Endometrium (tissue), 2 donors: ENCODE data around the gene PITPNB.

Experiments
- FAIRE-seq: peaks from 2 replicates; lab custom pipeline; 2012; peaks lifted over from hg19 to GRCh38; lab: Jason Lieb, UNC
- donor health status: control.
- donor health status: control.

PITPNB gene

DNA sequence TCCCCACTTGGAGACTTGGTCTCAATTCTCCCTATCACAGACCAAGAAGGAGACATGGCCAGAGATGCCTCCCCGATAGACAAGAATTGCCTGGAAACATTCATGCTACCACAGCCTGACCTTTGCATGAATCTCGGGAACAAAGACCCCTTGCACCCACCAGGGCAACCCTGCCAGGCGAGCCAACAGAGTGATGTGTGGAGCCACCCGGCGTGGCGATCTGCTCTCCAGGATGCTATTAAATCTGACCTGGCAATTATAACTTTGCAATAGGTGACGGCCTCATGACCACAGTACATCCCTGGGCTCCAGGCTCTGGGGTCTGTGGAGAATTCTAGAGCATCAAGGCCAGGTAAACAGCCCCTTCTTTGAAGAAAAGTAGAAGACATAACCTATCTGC, 86.5 kb downstream of the PITPNB start:
- FAIRE-seq, result no peak

DNA sequence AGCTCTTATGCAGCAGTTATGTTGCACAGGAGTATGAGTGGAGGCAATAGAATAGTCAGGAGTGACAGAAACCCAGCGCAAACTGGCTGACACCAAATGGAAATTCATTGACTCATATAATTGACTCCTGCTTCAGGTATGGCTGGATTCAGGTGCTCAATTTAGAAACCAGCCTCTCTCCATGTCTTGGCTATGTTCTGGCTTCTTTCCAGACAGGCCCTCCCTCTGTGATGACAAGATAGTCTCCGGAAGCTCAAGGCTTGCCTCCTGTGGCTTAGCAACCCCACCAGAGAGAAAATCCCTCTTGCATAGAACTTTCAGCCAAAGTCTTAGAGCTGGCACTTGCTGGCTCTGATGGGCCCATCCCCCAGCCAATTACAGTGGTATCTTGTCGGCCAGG, 89.4 kb downstream of the PITPNB start:
- FAIRE-seq, result no peak

DNA sequence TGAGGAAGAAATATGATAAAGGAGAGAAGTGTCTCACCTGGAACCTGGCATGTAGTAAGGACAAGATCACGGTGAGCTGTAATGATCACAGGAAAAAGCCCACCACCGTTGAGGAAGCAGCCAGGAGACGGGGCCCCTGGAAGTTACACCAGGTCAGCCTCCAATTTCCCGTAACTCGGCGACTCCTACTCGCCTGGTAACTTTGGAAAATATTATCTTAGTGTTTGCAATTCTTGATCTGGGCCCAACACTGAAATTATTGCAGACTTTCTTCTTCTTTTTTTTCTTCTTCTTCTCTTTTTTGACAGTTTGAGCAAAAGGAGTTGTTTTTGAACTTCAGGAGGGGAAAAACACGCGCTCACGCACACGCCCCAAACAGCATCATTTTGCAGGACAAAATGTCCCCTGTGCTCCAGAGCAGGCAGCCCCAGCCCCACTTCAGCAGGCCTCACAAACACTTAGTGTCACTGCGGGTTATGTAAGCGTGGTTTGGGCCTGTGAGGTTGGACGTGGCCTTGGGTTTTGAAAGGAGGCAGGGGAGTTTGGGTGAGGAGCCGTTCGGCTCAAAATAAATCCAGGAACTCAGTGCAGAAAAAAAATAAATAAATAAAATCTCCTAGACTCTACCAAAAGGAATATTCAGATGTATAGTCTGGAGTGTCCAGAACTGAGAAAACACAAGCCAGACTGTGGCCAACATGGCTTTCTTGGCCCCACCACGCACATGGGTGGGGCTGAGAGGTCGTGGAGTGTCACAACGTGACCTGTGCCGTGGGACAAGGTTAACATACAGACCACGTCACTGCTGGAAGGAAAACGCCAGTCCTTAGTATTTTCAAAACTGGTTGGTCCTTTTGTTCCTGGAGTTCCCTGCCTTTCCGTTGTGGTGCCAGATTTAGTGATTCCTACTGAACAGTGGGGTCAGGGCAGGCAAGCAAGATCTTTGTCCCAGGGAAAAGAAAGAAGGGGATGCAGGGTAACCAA, 91.2 kb downstream of the PITPNB start:
- FAIRE-seq, result no peak

DNA sequence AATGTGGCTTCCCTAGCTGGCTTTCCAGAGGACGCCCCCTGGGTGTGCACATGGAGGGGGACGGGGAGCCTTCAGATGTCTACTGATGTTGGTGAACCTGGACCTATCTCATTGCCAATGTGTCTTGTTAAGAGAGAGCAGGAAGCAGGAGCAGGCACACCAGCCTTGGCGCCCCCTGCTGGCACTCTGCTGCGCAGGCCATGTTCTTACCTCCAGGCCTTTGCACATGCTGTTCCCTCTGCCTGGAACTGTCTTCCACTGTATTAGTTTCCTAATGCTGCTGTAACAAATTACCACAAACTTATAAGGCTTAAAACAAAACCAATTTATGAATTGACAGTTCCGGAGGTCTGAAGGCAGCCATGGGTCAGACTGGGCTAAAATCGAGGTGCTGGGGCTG, 93.9 kb downstream of the PITPNB start:
- FAIRE-seq, result no peak

DNA sequence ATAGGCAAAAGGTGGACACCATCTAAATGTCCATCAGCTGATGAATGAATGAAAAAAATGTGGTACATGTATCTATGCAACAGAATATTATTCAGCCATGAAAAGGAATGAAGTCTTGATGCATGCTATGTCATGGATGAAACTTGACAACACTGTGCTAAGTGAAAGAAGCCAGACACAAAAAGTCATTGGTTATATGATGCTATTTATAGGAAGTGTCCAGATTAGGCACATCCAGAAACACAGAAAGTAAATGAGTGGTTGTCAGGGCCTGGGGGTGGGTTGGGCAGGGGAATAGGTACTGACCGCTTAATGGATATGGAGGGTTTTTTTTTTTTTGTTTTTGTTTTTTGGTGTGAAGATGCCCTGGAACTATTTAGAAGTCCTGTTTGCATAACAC, 95.8 kb downstream of the PITPNB start:
- no peak for FAIRE-seq

DNA sequence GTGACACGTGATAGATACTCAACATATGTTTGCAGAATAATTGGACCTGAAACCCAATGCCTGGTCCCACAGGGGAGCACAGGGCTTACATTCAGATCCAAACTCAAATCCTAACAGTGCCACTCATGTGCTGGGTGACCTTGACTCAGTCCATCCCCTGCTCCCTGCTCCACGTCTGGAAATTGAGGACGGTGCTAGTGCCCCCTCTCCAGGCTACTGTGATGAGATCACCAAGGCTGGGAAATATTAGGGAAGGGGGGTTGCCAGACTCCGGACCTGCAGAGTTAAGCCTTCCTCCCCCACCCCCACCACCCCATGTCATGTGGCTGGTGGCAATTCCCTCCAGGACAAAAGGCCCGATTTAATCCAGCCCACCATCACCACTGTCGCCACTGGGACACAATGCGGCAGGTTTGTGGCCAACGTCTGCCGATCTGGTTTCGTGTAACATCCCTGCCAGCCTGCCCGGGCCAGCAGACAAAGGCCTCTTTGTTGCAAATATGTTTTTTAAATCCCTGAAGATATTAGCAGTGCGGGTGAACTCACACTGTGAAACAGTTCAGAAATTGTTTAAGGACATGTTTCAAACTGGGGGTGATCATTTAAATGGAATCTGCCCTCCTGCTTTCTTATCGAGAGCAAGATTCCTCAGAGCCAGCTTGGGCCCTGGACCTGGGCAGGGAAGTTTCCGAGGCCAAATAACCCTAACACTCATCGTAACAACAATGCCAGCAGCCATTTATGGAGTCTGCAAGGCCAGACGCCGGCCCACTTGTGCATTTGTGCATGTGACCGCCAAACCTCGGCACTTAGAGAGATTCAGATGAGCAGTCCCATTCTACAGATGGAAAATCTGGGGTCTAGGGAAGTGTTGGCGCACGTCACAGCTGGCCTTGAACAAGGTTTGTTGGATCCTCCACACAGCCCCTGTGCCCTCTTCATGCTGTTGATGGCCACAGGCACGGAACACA, 97.9 kb downstream of the PITPNB start:
- FAIRE-seq, result no peak

DNA sequence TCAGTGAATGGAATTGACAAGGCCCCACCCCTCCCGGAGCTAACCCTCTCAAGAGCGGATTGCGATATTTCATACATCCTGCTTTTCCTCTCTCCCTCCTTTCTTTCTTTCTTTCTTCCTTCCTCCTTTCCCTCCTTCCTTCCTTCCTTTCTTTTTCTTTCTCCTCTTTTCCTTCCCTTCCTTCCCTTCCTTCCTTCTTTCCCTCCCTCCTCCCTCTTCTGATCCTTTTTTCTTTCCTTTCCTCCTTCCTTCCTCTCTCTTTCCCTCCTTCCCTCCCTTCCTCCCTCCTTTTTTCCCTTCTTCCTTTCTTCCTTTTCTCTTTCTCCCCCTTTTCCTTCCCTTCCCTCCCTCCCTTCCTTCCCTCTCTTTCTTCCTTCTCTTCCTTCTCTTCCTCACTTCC, 102.5 kb downstream of the PITPNB start:
- no peak for FAIRE-seq

DNA sequence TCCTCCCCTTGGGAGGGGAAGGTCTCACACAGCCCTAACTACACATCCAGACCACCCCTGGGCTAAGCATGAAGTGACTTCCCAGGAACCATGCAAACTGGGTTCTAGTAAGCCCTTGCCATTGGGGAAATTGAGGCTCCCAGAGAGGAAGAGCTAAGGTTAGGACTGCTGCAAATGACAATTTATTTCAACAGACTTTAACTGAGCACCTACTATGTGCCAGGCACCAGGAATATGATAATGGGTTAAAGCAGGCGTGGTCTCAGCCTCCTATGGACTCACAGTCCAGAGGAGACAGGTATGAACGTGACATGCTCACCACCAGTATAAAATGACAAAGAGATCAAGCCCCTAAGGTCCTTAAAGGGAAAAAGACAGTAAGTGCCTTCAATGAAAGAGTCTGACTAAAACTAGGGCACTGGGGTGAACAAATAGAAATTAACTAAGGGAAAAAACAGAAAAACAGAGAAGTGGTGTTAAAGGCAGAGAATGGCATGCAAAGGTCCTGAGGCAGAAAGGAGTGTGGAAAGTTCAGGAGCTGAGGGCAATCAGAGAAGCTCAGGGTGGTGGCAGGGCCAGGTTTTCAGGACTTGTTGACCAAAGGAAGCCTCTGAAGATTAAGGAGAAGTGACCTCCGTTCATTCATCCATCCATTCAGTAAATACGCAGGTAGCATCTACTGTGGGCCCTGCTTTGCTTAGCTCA, 103.1 kb downstream of the PITPNB start:
- FAIRE-seq, result no peak

DNA sequence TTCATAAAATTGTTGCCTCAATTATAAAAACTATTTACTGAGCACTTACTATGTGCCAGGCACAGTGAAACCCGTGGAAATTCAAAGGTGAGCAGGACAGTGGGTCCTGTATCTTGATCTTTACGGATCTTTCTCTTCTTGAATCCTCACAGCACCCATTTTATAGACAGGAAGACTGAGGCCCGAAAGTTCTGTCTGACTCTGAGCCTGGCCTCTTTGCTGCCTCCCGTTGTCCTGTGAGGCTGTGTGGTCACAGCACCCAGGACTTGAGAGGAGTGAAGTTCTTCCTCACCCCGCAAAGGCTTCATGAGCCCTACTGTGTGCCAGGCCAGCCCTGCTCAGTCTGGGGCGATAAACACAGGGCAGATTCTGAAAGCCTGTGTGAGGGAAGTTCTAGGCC, 104.1 kb downstream of the PITPNB start:
- FAIRE-seq, result no peak

DNA sequence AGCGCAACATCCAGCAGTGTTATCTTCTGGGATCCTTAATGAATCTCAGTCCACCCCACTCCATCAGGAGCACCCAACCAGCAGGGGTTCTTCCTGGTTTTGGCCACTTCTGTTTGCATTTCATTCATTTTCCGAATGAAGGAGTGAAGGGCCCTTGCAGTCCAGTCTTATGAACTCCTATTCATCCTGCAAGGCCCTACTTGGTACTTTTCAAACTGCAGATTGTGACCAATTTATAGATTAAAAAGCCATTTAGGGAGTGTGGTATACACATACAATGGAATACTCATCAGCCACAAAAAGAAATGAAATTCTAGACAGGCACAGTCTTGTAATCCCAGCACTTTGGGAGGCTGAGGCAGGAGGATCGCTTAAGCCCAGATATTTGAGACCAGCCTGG, 107.3 kb downstream of the PITPNB start:
- FAIRE-seq, result no peak

DNA sequence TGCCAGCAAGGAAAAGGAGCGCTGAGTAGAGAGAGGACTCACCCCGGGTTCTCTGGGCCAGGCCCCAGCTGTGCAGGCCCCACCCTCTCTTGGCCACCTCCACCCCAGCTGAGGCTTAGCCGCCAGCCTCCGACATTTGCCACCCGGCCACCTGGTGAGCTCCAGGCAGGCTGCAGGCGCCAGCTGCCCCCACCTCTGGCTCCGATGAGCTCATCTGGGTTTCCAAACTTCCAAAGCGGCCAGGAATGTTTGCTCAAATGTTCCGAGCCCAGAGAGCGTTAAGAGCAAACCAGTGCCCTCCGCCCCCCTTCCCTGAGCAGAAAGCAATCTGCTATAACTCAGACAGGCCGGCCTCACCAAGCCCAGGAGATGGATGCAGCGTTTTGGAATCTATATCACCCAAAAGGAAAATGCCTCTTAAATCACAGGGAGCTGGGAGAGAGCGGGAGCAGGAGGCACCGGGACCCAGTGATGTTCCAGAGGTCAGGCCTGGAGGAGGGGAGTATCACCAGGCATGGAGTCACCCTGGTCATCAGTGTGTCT, 108.4 kb downstream of the PITPNB start:
- no peak for FAIRE-seq

DNA sequence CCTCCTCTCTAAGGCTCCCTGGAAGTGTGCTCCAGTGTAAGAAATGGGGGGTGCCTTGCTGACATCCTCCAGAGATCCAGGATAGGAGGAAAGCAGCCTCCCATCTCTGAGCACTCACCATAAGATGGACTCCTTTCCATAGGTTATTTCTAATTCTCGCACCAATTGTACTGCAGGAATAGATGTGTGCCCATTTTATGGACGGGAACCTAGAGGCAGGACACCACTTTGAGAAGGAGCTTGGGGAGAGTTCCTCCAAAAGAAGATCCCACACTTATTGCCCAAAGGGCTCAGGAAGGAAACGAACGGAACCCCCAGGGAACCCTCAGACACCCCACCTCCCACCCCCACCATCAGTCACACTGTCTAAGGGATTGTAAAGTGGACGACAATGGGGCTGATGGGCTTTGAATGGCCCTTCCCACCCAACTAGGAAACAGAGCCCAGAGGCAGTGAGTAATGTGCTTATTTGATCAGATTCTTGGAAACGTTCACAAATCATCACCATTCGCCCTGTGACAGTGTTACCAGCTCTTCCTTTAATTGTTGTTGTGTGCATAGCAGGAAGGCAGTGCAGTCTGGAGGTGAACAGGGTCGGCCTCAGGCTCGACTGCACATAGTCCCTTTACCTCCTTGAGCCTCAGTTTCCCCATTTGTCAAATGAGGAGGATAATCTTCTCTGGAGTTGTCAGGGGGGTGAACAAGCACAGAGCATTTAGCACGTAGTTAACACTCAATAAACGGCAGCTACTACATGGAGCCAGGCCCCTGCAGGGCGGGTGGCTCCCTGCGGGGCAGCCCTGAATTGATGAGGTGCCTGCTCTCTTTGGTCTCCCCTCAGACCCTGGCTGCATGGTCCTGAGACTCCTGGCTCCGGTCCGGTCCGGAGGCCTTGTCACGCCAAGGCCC, 109.1 kb downstream of the PITPNB start:
- FAIRE-seq, result no peak

DNA sequence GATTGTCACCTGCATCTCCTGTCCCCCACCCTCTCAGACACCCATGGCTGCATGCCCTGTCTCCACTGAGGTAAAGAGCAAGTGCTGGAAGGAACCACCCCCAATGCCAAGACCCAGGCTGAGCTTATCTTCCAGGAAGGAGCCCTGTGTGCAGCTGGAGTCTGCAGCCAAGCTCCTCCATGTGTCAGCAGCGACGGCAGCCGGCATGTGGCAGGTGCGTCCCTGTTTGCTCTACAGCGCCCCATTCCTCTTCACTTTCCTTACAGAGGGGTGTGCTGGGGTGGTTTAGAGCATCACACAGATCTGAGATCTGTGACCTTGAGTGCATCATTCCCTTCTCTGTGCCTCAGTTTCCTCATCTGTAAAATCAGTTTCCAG, 109.8 kb downstream of the PITPNB start:
- FAIRE-seq, result no peak

DNA sequence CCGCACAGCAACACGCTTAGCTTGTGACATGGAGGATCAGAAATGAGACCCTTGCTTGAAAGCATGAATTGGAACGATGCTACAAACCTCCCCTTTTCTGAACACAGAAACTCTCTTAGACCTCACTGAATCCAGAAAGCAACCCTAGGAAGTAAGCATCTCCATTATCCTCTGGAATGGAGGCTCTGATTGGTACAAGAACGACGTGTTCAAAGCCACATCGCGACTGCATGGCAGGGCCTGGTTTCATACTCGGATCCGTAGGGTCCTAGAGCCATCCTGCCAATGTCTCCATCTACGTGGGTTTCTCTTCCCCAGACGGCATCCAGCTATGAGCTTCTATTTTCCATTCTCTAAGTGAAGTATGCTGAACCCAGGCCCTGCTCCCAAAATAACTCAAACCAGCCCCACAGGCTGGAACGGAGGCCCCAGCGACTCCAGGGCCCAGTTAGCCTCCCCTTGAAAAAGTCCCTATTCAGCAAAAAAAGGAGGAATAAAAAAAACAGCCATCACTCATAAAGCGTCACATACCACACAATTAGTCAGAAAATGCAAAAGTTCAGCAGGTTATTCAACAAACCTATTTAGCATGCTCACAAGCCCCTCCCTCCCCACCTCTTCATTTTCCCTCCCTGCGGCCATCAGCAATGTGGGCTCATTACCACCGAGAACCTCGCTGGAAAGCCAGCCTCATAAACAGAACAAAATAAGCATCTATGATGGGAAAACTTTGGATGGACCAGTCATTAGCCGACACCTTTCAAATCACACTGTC, 110.4 kb downstream of the PITPNB start:
- FAIRE-seq, result no peak

DNA sequence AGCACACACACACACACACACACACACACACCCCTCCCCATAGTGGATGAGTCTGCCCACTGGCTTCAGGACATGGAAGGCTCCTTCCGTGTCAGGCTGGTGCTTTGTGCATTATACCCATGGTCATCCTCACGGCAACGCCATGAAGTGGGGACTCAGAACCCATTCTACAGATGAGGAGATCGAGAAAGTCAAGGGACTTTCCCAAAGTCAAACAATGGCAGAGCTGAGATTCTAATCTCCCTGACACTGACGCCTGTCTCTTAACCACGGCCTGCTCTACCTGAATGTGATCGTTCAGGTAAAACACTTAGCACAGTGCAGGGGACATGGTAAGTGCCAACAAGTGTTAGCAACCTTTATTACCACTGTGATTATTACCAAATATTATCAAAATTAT, 113.2 kb downstream of the PITPNB start:
- no peak for FAIRE-seq

DNA sequence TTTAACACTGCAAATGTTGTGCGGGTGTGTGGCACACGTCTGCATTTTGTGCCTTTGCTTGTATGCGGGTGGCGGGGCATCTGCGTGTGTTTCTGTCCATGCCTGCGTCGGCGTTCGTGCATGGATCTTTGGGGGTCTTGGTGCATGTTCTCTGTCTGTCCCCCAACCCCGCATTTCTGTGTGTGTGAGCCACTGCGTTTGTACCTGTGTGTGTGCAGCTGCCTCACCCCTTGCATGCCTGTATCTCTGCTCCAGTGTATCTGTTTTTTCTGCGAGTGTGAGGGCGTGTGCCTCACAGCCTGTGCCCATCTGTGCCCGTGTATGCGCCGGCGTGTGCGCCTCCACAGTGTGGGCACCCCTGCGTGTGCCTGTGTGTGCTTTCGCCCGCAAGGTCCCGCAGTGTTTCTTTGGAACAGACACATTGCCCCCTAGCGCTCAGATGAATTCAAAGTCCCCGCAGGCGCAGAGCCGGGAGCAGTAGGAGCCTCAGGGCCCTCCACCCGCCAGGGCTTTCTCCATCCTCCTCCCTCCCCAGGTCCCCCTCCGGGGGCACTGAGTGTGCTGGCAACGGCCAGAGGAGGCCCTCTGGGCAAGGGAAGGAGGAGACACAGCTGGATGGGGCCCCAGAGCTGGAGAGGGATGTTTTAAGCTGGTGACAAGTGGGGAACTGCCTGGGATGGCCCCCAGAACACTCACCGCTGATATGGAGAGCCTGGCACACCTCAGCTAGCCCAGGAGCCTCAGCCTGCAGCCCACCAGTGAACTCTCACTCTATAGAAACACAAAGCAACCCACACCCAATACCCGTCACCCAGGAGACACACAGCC, 114.4 kb downstream of the PITPNB start:
- FAIRE-seq, result no peak

DNA sequence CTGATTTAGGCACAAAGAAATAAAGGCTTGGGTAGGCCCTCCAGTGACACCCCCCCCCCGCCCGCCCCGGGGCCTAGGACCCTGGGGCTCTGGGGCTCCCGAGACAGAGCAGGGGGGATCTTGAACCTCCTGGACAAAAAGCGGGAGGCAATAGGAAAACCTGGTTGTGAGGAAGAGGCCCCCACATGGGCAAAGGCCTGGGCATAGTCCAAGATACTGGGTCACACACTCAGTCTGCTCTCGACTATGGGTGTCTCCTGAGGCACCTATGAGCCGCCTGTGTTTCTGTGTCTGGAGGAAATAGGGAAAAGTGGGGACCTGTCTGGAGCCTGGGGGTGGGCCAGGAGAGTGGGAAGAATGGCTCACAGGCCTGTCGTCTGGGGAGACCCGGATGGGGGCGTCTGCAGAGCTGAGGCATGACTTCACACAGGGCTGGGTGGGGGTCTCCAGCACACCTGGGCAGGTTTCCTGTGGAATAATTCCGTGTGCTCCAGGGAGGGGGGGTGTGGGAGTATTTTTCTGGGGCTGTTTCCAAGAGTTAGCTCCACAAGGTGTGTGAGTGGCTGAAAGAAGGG, 115.1 kb downstream of the PITPNB start:
- FAIRE-seq, result no peak

DNA sequence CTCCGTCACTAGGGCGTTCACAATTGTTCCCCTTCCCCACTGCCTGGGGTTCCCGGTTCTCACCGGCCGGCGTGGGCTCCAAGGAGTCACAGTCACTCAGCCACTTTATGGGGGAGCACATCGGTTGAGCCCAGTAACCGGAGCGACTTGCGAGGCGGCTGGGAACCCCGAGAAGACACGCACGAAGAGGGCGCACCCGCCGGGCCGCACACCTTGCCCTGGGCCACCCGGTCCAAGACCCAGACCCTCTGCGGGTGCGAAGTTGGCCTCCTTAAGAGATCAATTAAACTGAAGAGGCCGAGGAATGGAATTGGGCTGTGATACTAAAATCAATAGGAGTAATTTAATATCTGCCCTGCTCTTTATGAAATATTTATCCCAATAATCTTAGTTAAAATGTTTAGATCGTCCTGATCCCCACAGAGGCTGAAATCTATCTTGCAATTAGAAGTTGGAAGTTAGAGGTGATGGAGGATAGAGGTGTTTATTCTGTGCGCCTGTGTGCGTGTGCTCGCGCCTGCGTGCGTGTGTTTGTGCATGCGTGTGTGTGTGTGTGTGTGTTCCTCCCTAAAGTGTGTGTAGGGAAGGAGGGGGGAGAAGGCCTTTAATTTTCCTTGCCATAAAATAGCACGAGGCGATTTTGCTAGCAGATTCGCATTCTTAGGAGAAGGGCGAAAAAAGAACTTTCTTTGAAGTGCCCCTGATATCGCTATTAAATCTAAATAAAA, 116.5 kb downstream of the PITPNB start:
- FAIRE-seq, result no peak
